HEK293T (cell line): ENCODE measurements around the gene DUSP22.

ENCODE experiments used
- ARNT ChIP-seq: fragments of 450-650 bp; IDR thresholded peaks from 2 replicates; pipeline ENCODE4 v1.6.1; 2017; ENCODE audit warnings: mild to moderate bottlenecking
- BHLHE40 ChIP-seq: fragments of 450-650 bp; IDR thresholded peaks from 2 replicates; pipeline ENCODE4 v1.6.1; 2016; ENCODE audit warnings: mild to moderate bottlenecking, moderate library complexity, borderline replicate concordance
- ELF4 ChIP-seq: fragments of 450-650 bp; IDR thresholded peaks from 2 replicates; pipeline ENCODE4 v1.6.1; 2017; ENCODE audit warnings: antibody characterized with exemption
- FOXK2 ChIP-seq: fragments of 450-650 bp; IDR thresholded peaks from 2 replicates; pipeline ENCODE4 v1.6.1; 2016; ENCODE audit warnings: mild to moderate bottlenecking
- FOXM1 ChIP-seq: fragments of 450-650 bp; IDR thresholded peaks from 2 replicates; pipeline ENCODE4 v1.6.1; 2017; ENCODE audit warnings: mild to moderate bottlenecking, borderline replicate concordance
- HDGF ChIP-seq: fragments of 450-650 bp; IDR thresholded peaks from 2 replicates; pipeline ENCODE4 v1.6.1; 2017; ENCODE audit warnings: antibody characterized with exemption, borderline replicate concordance
- SP1 ChIP-seq: fragments of 450-650 bp; IDR thresholded peaks from 2 replicates; pipeline ENCODE4 v1.6.1; 2017
- SUZ12 ChIP-seq: fragments of 450-650 bp; IDR thresholded peaks from 2 replicates; pipeline ENCODE4 v1.6.1; 2016; ENCODE audit warnings: mild to moderate bottlenecking
- TARDBP ChIP-seq: fragments of 450-650 bp; IDR thresholded peaks from 2 replicates; pipeline ENCODE4 v1.6.1; 2016
- ZNF384 ChIP-seq: fragments of 450-650 bp; IDR thresholded peaks from 2 replicates; pipeline ENCODE4 v1.6.1; 2016
- TF ChIP-seq, protein P1 (sequence below): fragments of 450-650 bp; IDR thresholded peaks from 2 replicates; pipeline ENCODE4 v1.6.1; 2016

- TF ChIP-seq TARDBP (no peak), FOXM1 (no peak), BHLHE40 (no peak), ZNF384 (no peak), HDGF (no peak), SP1 (no peak), FOXK2 (no peak), ELF4 (no peak), ARNT (no peak), SUZ12 (no peak)
- TF ChIP-seq, protein P1, sequence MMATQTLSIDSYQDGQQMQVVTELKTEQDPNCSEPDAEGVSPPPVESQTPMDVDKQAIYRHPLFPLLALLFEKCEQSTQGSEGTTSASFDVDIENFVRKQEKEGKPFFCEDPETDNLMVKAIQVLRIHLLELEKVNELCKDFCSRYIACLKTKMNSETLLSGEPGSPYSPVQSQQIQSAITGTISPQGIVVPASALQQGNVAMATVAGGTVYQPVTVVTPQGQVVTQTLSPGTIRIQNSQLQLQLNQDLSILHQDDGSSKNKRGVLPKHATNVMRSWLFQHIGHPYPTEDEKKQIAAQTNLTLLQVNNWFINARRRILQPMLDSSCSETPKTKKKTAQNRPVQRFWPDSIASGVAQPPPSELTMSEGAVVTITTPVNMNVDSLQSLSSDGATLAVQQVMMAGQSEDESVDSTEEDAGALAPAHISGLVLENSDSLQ = no peak
Measured at GRCh38 chr6:246352-246751, 45.9 kb upstream of the DUSP22 start.
